Cardiac fibroblast (primary cell): ENCODE measurements around the gene GHRHR.

ENCODE experiments used
- DNase-seq, 2 donors: peaks; one replicate each; pipeline versions ENCODE4 v3.0.0 to v3.0.0-alpha.2; 2010; ENCODE audit warnings: low read depth in 2 of 2
- H3K4me3 ChIP-seq, 2 donors: replicated peaks in 1 of 2; 1 replicate in 1 of 2; 2 replicates in 1 of 2; pipeline ENCODE4 v1.5.1; 2011; ENCODE audit warnings: low read depth in 2 of 2, low read length in 2 of 2, mild to moderate bottlenecking in 2 of 2, moderate library complexity in 1 of 2
- CTCF ChIP-seq: IDR thresholded peaks from one replicate; pipeline ENCODE4 v1.5.1; 2011; ENCODE audit warnings: low read depth, mild to moderate bottlenecking, low read length, inconsistent platforms

The GHRHR gene

DNA sequence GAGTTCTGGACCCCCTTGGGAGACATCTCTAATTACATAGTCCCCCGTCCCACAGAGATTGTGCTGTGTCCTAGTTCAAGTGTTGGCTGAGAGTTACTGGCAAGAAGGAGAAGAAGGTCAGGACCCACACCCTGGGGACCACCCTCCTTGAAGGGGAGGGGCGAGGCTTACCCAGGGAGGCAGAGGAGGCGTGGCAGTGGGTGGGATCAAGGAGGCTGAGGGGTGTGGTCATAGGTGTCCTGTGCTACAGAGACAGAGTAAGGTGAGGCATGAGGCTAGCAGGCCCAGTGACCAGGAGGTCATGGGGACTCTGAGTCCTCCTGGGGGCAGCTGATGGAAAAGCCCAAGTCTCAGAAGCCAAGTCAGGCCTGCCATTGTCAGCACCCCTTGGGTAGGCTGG, 59.0 kb downstream of the GHRHR start:
- TF ChIP-seq CTCF = no peak
- no peak overlapping the region for H3K4me3 ChIP-seq
- DNase-seq = no peak

DNA sequence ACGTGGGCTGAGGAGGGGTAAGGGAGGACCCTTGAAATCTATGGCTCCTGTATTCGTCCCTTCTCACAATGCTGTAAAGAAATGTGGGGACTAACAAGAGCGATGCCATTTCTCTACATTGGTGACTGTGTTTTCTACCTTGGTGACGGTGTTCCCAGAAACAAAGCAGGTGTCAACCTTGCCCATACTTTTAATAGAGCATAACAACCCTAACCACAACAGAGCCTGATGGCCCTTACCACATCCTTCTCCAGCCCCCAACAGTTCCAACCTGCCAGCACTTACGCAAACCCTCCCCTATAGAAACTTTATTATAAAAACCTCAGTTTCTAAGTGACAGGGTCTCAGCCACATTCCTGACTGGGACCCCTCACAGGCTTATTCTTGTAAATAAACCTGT, 60.1 kb downstream of the GHRHR start:
- TF ChIP-seq CTCF = no peak
- H3K4me3 ChIP-seq = no peak overlapping the region
- DNase-seq = no peak

- H3K4me3 ChIP-seq = no peak overlapping the region
- DNase-seq = peak in 1 of 2 donors; percentile 47
- TF ChIP-seq CTCF = no peak
Measured at GRCh38 chr7:31027161-31027965, 63.6 kb downstream of the GHRHR start.

GRCh38 chr7:31028006-31028405, 64.3 kb downstream of the GHRHR start:
- no peak overlapping the region for H3K4me3 ChIP-seq
- no peak for DNase-seq
- TF ChIP-seq CTCF = no peak

GRCh38 chr7:31028417-31028992, 64.8 kb downstream of the GHRHR start:
- no peak for TF ChIP-seq CTCF
- no peak for DNase-seq
- no peak overlapping the region for H3K4me3 ChIP-seq
